ENCODE measurements around the gene SLC6A3. TPM values are rescaled to one million over a fixed set of nuclear protein-coding genes. Genes with fewer than 3 reads are reported as not detected.

SLC6A3 gene
- total and polyA plus RNA-seq, 9 of the 15 experiments (the other 6 are each of a cell fraction or from before 2014, with no cell fraction given): not detected

- TF ChIP-seq E2F4 (CRISPR knock-in tag; IDR thresholded peaks at IDR 0.05; ENCODE audit: low read depth): no peak
- TF ChIP-seq CXXC5 (CRISPR knock-in tag; IDR thresholded peaks at IDR 0.05): peak; percentile 59
- TF ChIP-seq EZH2 (IDR thresholded peaks at IDR 0.05; ENCODE audit: borderline replicate concordance, low read depth, low read length): peak; percentile 98; the same call in 1 of the 2 replicates
- TF ChIP-seq ZNF707 (CRISPR knock-in tag; conservative IDR thresholded peaks at IDR 0.05): no peak
- TF ChIP-seq SOX6 (IDR thresholded peaks at IDR 0.05): 0 out of 2 replicates have a peak, but pooled peaks have one; percentile 28
- no peak for TF ChIP-seq ZNF175 (CRISPR knock-in tag; IDR thresholded peaks at IDR 0.05; ENCODE audit: low read depth)
- no peak for TF ChIP-seq TAF1 (IDR thresholded peaks at IDR 0.05; ENCODE audit: control insufficient read depth, extremely low read depth, insufficient read depth, low read length, severe bottlenecking)
- peak; percentile 38 for TF ChIP-seq FIP1L1 (IDR thresholded peaks at IDR 0.05; ENCODE audit: low read depth, low read length, poor library complexity, severe bottlenecking)
- TF ChIP-seq E2F6 (IDR thresholded peaks at IDR 0.05; ENCODE audit: borderline replicate concordance in 1 of 2, extremely low read depth in 1 of 2, insufficient read depth in 1 of 2, insufficient read length in 1 of 2, low read depth in 1 of 2, low read length in 1 of 2, poor library complexity in 1 of 2, severe bottlenecking in 1 of 2): peak; percentile 17 to 68
- no peak for TF ChIP-seq SIX5 (IDR thresholded peaks at IDR 0.05; ENCODE audit: borderline replicate concordance in 1 of 2, insufficient read depth in 1 of 2, low read depth in 1 of 2, low read length in 2 of 2)
Observed at GRCh38 chr5:1386274-1386717, 58.9 kb downstream of the SLC6A3 start (continued).
